ENCODE results near the gene WBP1.
A peak's percentile ranks its signal among the peaks of the same experiment; 100 is the strongest.
"Not testable (repeated sequence)": the region's sequence is repeated elsewhere in the genome, so short reads cannot be mapped to it uniquely, and the experiment has no call there.

WBP1 gene

DNA sequence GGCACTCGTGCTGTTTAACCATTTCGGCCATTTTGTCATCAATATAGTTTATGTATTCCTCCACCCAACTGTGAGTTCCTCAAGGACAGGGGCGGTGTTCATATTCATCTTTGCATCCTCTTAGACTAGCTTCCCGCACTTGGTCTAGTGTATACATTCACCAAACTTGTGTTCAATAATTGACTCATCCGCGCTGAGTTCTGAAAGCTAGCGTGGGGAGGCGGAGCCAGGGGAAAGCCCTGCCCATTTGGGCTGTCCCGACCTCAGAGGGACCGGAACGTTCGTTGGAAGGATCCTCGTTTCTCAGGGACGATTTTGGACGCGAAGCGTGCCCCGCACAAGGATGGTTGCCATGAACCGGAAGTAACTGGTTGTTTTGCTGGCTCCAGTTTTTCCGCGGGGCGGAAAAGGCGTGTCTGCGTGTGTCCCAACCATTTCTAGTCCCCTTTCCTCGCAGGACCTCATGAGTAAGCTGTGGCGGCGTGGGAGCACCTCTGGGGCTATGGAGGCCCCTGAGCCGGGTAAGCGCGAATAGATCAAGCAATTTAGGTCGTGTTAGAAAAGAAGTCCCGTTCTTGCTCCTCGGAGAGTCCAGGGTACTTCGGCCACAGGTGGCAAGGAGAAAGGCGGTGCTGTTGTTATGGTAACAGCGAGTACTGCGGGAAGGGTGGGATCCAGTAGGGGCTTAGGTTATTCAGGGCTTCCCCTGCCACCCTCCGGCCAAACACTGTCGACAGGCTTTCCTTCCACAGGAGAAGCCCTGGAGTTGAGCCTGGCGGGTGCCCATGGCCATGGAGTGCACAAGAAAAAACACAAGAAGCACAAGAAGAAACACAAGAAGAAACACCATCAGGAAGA, 3.4 kb upstream of the WBP1 start, which contains the start of gene INO80B:
TSS of gene INO80B (plus strand) at position 434 of the 858 bp plus-strand sequence. CDS start at position 464, 30 bp downstream.
- DNase-seq = peak; percentile 98

- no peak for DNase-seq
These were observed 1.1 kb upstream of the WBP1 start for GRCh38 chr2:74457129-74457548.

- no peak for DNase-seq
These were observed 598 bp upstream of the WBP1 start for GRCh38 chr2:74457549-74458131.

DNA sequence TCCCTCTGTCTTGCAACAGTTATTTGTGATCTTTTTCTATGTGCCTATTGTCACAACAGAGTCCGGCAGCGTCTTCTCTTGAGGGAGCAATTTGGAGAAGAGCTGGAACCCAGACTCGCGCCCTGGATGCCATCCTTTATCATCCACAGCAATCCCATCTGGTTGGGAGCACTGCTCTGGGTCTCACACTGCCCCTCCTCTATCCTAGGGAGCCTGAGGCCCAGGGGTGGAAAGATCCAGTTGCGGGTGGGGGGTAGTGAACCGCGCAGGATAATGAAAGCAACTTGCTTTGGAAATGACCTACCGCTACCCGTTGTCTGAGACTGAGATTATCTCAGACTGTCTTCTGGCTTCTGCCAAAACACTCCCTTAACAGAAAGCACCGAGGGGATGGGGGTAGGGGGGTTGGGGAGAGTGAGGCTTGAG, 713 bp downstream of the WBP1 start:
- DNase-seq = no peak

- DNase-seq = not testable (repeated sequence)
These were observed 1.4 kb downstream of the WBP1 start for GRCh38 chr2:74459503-74460118.

DNA sequence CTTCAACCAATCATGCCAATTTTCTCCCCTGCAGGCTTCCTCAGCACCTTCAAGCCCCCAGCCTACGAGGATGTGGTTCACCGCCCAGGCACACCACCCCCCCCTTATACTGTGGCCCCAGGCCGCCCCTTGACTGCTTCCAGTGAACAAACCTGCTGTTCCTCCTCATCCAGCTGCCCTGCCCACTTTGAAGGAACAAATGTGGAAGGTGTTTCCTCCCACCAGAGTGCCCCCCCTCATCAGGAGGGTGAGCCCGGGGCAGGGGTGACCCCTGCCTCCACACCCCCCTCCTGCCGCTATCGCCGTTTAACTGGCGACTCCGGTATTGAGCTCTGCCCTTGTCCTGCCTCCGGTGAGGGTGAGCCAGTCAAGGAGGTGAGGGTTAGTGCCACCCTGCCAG, 1.9 kb downstream of the WBP1 start:
- DNase-seq = not testable (repeated sequence)

DNA sequence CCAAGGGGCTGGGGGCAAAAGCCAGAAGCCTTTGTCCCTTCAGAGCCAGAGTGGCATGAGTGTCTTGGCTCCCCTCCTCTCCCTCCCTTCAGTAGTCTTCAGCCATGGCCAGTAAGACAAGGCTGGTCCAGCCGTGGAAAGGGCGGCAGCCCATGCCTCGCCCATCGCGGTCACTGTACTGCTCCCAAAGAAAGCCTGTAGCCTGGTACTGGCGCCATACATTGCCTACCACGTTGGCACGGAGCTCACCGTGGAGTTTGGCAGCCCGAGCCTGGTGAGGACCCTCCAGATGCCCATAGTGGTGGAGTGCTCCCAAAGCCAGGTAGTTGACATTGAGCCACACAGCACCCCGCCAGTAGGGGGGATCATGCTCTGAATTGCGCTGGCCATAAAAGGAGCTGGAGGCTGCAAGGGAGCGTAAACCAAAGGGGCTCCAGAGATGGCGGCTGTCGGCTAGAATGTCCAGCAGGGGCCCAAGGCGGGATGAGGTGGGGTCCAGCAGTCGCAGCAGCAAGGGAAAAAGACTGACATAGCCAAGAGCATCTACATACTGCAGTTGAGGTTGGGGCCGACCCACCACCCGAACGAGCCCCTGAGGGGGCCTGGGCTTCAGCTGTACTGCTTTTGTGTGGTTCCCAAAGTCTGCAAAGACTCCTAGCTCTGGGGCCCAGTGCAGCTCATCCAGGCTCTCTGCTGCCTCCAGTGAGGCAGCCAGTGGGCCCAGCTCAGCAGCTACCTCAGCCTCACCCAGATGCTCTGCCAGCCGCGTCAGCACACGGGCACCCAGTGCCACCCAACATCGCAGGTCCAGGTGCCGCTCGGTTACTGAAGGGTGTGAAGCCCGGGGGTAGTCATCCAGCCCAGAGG, 3.2 kb downstream of the WBP1 start:
- no peak for DNase-seq

- no peak for DNase-seq
These were observed 4.0 kb downstream of the WBP1 start for GRCh38 chr2:74462054-74462785.

- no peak for DNase-seq
These were observed 4.5 kb downstream of the WBP1 start for GRCh38 chr2:74462786-74463105.

- DNase-seq = no peak
These were observed 6.2 kb downstream of the WBP1 start for GRCh38 chr2:74464406-74464805.

GRCh38 chr2:74470742-74471141, 12.5 kb downstream of the WBP1 start:
- not testable (repeated sequence) for DNase-seq

- no peak for DNase-seq
These were observed 13.3 kb downstream of the WBP1 start for GRCh38 chr2:74471332-74472065.

DNA sequence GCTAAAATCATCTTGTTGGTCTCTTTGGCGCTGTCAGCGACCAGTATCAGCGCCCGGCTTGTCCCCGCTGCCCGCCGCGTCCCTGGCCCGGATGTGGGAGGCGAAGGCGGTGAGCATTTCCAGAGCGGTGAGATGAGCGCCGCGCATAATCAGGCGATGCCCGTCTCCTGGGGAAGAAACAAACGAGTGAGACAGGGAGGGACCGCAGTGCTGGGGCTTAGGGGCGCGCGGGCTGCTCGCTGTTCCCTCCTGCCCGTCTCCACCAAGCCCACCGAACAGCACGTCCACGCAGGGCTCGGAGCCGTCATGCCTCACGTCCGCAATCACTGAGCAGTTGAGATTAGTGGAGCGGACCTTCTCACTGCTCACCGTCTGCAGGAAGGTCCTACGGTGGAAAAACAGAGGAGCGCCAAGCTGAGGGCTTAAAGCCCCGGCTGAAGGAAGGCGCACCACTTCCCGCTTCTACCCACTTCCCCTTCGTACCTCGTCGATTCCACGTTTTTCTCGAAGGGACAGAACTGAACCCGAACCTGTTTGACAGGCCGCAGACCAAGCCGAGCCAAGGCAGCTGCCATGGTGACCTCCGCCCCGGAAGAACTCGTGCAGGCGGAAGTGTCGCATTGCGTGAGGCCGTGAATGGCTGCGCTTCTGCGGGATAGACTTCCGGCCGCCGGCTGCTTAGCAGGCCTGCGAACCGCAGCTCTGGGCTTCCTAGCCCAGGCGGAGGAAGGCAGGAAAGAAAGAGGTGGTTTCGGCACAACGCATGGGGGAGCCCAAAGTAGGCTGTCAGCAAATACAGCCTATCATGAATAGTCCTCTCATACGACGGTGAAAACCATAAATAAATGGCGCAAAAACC, 14.1 kb downstream of the WBP1 start, which contains the start of gene MRPL53:
TSS of gene MRPL53 (minus strand) at position 595 of the 859 bp plus-strand sequence. CDS start at position 575, 20 bp downstream.
- peak; percentile 95 for DNase-seq

DNA sequence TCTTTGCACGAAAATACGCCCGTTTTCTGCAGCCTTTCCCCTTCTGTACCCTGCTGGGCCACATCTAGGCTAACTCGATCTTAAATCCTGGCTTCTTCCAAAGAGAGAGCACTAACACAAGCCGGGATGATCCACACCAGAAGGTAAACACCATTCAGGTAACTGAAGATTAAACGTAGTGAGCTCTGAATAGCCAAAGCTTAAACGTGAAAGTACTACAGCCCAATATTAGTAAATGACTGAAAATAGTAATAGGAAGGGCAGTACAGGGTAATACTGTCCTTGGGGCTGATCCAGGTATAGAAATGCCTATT, 14.7 kb downstream of the WBP1 start:
- DNase-seq = no peak

DNA sequence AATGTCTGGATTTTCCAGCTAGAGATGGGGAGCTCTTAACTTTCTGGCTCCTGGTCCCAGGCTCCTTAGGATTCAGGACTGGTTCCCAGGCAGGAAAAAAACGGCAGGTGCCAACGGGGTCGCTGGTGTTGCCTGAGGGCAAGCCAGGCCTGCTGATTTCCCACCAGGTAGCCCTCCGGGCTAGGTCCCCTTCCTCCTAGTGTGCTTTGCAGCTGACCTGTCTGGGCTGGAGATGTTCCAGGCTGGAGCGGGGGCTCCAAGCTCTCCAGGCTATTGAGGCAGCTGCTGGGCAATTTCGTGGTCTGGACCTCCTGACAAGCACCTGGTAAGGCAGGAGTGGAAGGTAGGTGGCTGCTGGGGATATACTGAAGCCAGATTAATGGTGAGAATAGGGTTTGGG, 16.2 kb downstream of the WBP1 start:
- DNase-seq = no peak

- no peak for DNase-seq
These were observed 16.7 kb downstream of the WBP1 start for GRCh38 chr2:74474899-74475298.

DNA sequence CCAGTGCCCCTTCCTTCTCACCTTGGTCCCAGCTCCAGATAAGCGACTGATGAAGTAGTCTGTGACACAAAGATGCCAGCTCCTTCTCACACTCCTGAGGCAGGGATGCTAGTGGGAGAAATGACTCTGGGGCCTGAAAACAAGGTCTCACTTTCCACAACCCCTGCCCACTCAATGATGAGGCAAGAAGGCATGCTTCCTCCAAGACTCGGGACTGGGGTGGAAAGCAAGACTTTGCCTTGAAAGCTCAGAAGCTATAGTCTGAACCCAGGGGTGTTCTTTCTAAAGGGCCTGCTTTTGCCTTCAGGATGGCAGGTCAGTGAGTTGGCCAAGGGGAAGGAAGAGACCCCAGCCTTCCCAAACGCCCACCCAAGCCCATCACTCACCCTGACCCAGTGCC, 23.2 kb downstream of the WBP1 start:
- no peak for DNase-seq

DNA sequence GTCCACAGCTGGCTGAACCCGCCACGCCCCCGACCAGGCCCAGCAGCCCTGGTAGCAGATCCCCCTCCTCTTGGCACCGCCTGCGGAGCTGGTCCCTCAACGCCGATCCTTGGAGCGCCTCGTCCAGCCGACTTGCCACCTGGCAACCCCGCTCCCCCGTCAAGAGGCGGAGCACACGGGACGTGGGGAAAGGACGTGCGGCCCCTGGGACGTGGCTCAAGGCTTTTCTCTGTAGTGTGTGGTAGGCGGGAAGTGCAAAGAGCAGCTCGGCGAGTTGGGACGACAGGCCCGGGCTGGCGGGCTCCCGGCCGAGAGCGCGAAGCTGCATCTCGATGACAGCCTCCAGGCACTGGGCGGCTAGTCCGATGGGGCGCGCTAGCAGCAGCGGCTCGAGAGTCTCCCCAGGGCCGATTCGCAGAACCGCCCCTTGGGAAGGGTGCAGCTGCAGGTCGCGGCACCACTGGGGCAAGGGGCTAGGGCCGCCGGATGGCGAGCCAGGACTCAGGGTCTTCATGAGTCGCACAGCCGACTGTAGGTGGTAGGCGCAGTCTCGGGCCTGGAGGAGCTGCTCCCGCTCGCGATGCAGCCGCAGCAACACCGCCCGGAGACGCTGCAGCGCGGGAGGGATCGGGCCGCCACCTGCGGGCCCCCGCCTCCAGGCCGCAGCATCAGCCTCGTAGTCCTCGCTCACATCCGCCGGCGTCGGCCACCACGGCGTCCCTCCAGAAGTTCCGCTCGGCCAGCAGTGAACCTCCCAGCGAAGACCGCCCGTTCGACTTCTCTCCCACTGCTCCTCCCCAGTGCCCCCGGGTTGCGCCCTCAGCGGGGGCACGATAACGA, 23.9 kb downstream of the WBP1 start:
- no peak for DNase-seq

Measured in fibroblast of skin of abdomen (primary cell).